Trophoblast cell (in vitro differentiated cells and primary cell): ENCODE data around the gene PLCL1.

Experiments used
- DNase-seq, 2 donors: peaks; one replicate each; pipeline ENCODE4 v3.0.0-alpha.2; 2016
- H2AFZ ChIP-seq: 2 replicates; pipeline ENCODE4 v1.6.1; 2013; ENCODE audit warnings: low read length, moderate library complexity, mild to moderate bottlenecking; ENCODE audit not compliant: insufficient read depth, poor library complexity
- H2AK5ac ChIP-seq: 2 replicates; pipeline ENCODE4 v1.6.1; 2013; ENCODE audit warnings: mild to moderate bottlenecking, low read length
- H2BK120ac ChIP-seq: 2 replicates; pipeline ENCODE4 v1.6.1; 2013; ENCODE audit warnings: low read length, mild to moderate bottlenecking, moderate library complexity; ENCODE audit not compliant: insufficient read depth, poor library complexity
- H2BK12ac ChIP-seq: 2 replicates; pipeline ENCODE4 v1.6.1; 2013; ENCODE audit warnings: mild to moderate bottlenecking, low read length, moderate library complexity
- H2BK5ac ChIP-seq: 2 replicates; pipeline ENCODE4 v1.6.1; 2013; ENCODE audit warnings: low read length, low read depth, moderate library complexity, mild to moderate bottlenecking; ENCODE audit not compliant: poor library complexity
- H3K14ac ChIP-seq: 2 replicates; pipeline ENCODE4 v1.6.1; 2013; ENCODE audit warnings: mild to moderate bottlenecking, low read length
- H3K18ac ChIP-seq: 2 replicates; pipeline ENCODE4 v1.6.1; 2013; ENCODE audit warnings: mild to moderate bottlenecking, low read length
- H3K23ac ChIP-seq: 2 replicates; pipeline ENCODE4 v1.6.1; 2013; ENCODE audit warnings: low read length
- H3K27ac ChIP-seq: 2 replicates; pipeline ENCODE4 v1.5.1; 2013; ENCODE audit warnings: low read depth, mild to moderate bottlenecking, inconsistent platforms, low read length, moderate library complexity
- H3K27me3 ChIP-seq: 2 replicates; pipeline ENCODE4 v1.6.1; 2013; ENCODE audit warnings: inconsistent platforms, mild to moderate bottlenecking, low read length, moderate library complexity; ENCODE audit not compliant: insufficient read depth
- H3K36me3 ChIP-seq, 2 experiments: 1 replicate in 1 of 2; 2 replicates in 1 of 2; pipeline ENCODE4 v1.6.1; 2013; ENCODE audit warnings: low read length in 2 of 2, mild to moderate bottlenecking in 2 of 2, moderate library complexity in 1 of 2; ENCODE audit not compliant: insufficient read depth in 2 of 2, control insufficient read depth in 1 of 2
- H3K4ac ChIP-seq: 2 replicates; pipeline ENCODE4 v1.6.1; 2013; ENCODE audit warnings: low read depth, mild to moderate bottlenecking, low read length, moderate library complexity
- H3K4me1 ChIP-seq, 2 experiments: 1 replicate in 1 of 2; 2 replicates in 1 of 2; pipeline ENCODE4 v1.6.1; 2013; ENCODE audit warnings: low read length in 2 of 2, mild to moderate bottlenecking in 2 of 2, moderate library complexity in 1 of 2; ENCODE audit not compliant: insufficient read depth in 2 of 2, control insufficient read depth in 1 of 2
- H3K4me2 ChIP-seq: 2 replicates; pipeline ENCODE4 v1.6.1; 2013; ENCODE audit warnings: inconsistent platforms, mild to moderate bottlenecking, low read length, moderate library complexity
- H3K4me3 ChIP-seq: 2 replicates; pipeline ENCODE4 v1.5.1; 2013; ENCODE audit warnings: mild to moderate bottlenecking, low read depth, low read length, inconsistent platforms
- H3K79me1 ChIP-seq: one replicate; pipeline ENCODE4 v1.6.1; 2013; ENCODE audit warnings: low read length
- H3K79me2 ChIP-seq: 2 replicates; pipeline ENCODE4 v1.6.1; 2013; ENCODE audit warnings: low read length, mild to moderate bottlenecking; ENCODE audit not compliant: control insufficient read depth, insufficient read depth, poor library complexity
- H3K9ac ChIP-seq: 2 replicates; pipeline ENCODE4 v1.6.1; 2013; ENCODE audit warnings: mild to moderate bottlenecking, low read length
- H3K9me3 ChIP-seq: 2 replicates; pipeline ENCODE4 v1.6.1; 2013; ENCODE audit warnings: low read depth, mild to moderate bottlenecking, control low read depth, inconsistent platforms, low read length; ENCODE audit not compliant: insufficient read depth
- H4K12ac ChIP-seq: 2 replicates; pipeline ENCODE4 v1.6.1; 2013; ENCODE audit warnings: low read depth, mild to moderate bottlenecking, low read length, moderate library complexity
- H4K8ac ChIP-seq: 2 replicates; pipeline ENCODE4 v1.6.1; 2013; ENCODE audit warnings: low read depth, mild to moderate bottlenecking, low read length, moderate library complexity
- H4K91ac ChIP-seq: one replicate; pipeline ENCODE4 v1.6.1; 2013; ENCODE audit warnings: low read depth, mild to moderate bottlenecking, low read length, moderate library complexity
- WGBS: extraction: QIAGEN DNeasy Blood & Tissue Kit; methylation state at CpG from one replicate; pipeline ENCODE4 v1.1.7; 2013; ENCODE audit warnings: missing lambda C conversion rate; ENCODE audit not compliant: insufficient read length, insufficient coverage; ENCODE audit errors: extremely low coverage; 5-methylcytosine and 5-hydroxymethylcytosine counted together

Gene PLCL1

DNA sequence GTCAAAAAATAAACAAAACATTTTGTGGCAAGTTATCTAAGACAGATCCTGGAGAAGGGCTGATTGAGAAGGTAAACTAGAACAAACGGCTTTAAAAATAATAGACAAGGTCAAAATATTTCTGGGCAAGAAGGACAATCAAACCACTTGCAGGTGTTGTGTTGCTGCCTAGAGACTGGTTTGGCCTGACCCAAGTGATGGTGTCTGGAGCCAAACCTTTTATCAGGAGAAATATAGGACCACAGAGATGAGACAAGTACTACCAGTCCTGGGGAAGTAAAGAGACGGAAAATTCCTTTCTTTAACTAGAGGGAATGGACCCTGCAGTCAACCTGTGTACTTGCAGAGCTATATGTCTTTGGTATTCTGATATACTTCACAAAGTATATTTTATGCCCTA is 44.2 kb downstream of the PLCL1 start:
- no peak for DNase-seq
- H2AFZ ChIP-seq = no peak overlapping the region
- H3K18ac ChIP-seq = no peak overlapping the region
- H3K36me3 ChIP-seq = no peaks in the 10 kb centered on the region
- H2BK12ac ChIP-seq = no peak overlapping the region
- no peak overlapping the region for H2BK120ac ChIP-seq
- no peaks in the 10 kb centered on the region for H3K27me3 ChIP-seq
- no peaks in the 10 kb centered on the region for H3K79me2 ChIP-seq
- no CpG with 5 or more reads among the region's 2 CpGs for WGBS
- no peak overlapping the region for H4K91ac ChIP-seq
- H3K4me2 ChIP-seq = no peak overlapping the region
- H3K27ac ChIP-seq = no peak overlapping the region
- H4K12ac ChIP-seq = no peak overlapping the region
- no peak overlapping the region for H3K9ac ChIP-seq
- H3K23ac ChIP-seq = no peak overlapping the region
- H3K4me1 ChIP-seq = no peaks in the 10 kb centered on the region
- H2BK5ac ChIP-seq = no peak overlapping the region
- H3K4ac ChIP-seq = no peak overlapping the region
- H2AK5ac ChIP-seq = no peak overlapping the region
- H3K79me1 ChIP-seq = no peaks in the 10 kb centered on the region
- H3K4me3 ChIP-seq = no peak overlapping the region
- no peak overlapping the region for H4K8ac ChIP-seq
- no peaks in the 10 kb centered on the region for H3K9me3 ChIP-seq
- no peak overlapping the region for H3K14ac ChIP-seq

DNA sequence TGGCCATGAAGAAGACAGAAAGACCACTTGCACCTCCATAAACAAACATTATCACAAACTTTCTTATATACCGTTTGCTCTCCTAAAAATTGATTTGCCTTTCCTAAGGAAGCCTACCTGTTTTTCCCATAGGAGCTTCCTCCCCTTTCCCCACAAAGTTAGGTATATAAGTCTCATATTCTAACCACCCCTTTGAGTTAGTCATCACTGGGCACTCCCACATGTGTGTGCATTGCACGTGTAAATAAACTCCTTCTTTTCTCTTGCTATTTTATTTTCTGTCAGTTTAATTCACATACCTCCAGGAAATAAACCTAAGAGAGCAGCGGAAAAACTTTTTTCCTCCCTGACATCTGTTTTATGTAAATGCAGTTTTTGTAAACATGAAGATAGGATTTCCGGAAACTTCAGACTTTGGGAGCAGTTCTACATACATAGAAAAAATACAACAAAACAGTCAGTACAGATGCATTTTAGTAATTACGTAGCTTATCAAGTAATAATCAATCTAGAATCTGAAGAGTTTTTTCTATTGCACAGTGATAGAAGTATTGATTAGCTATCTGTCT is 46.6 kb downstream of the PLCL1 start:
- H4K91ac ChIP-seq = no peak overlapping the region
- no peak for DNase-seq
- H2BK120ac ChIP-seq = no peak overlapping the region
- H3K9me3 ChIP-seq = no peaks in the 10 kb centered on the region
- no peak overlapping the region for H3K18ac ChIP-seq
- no peaks in the 10 kb centered on the region for H3K27me3 ChIP-seq
- no peak overlapping the region for H3K14ac ChIP-seq
- H3K27ac ChIP-seq = no peak overlapping the region
- no peak overlapping the region for H3K9ac ChIP-seq
- no peaks in the 10 kb centered on the region for H3K79me1 ChIP-seq
- H2AFZ ChIP-seq = no peak overlapping the region
- no peak overlapping the region for H4K8ac ChIP-seq
- H2BK12ac ChIP-seq = no peak overlapping the region
- H3K23ac ChIP-seq = no peak overlapping the region
- no peak overlapping the region for H3K4me2 ChIP-seq
- no peak overlapping the region for H2BK5ac ChIP-seq
- no peaks in the 10 kb centered on the region for H3K4me1 ChIP-seq
- no peak overlapping the region for H3K4ac ChIP-seq
- no peaks in the 10 kb centered on the region for H3K36me3 ChIP-seq
- WGBS = no CpG with 5 or more reads among the region's 5 CpGs
- no peaks in the 10 kb centered on the region for H3K79me2 ChIP-seq
- H2AK5ac ChIP-seq = no peak overlapping the region
- no peak overlapping the region for H4K12ac ChIP-seq
- no peak overlapping the region for H3K4me3 ChIP-seq

DNA sequence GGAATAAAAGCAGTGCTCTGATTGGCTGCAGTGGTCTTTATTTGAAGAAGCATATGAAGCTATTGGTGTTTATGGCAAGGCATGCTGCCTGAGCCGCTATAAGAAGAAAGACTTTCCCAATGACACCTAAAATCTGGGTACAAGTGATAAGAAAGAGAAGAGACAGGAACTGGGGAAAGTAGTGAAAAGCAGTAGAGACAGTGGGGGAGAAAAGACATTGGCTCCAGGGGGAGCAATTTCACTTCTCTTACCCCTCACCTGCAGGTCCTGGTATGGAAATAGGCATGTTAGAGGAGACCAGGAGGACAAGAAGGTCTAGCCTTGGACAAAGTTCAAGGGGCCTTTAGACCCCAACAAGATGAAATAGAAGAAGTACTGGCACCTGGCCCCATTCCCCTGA is 47.1 kb downstream of the PLCL1 start:
- Histone ChIP-seq H3K27me3 (no peaks in the 10 kb centered on the region), H3K9me3 (no peaks in the 10 kb centered on the region), H4K8ac (no peak overlapping the region), H2AK5ac (no peak overlapping the region), H3K23ac (no peak overlapping the region), H2AFZ (no peak overlapping the region), H3K4me2 (no peak overlapping the region), H2BK120ac (no peak overlapping the region), H4K12ac (no peak overlapping the region), H4K91ac (no peak overlapping the region), H2BK5ac (no peak overlapping the region), H3K14ac (no peak overlapping the region), H2BK12ac (no peak overlapping the region), H3K18ac (no peak overlapping the region), H3K4ac (no peak overlapping the region), H3K9ac (no peak overlapping the region), H3K79me2 (no peaks in the 10 kb centered on the region), H3K4me1 (no peaks in the 10 kb centered on the region), H3K79me1 (no peaks in the 10 kb centered on the region), H3K36me3 (no peaks in the 10 kb centered on the region), H3K27ac (no peak overlapping the region), H3K4me3 (no peak overlapping the region)
- WGBS = no CpG with 5 or more reads among the region's 1 CpG
- DNase-seq = no peak

DNA sequence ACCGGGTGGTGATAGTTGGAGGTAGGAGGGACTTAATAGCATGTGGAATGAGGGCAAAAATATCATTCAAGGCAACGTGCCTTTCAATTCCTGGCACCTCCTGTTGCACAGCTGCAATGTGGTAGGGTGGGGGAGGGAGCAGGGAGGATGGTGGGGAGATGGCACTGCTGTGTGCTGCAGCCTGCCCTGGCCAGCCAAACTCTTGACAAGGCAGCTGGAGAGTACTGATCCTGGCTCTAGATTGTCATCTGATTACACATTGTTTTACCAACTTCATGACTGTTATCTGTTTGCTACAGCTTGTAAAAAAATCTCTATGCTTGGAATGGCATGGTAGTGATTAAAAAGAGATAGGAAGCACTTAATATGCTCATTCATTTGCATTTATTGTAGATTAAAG is 47.7 kb downstream of the PLCL1 start:
- Histone ChIP-seq H3K4me3 (no peak overlapping the region), H3K79me1 (no peaks in the 10 kb centered on the region), H2BK120ac (no peak overlapping the region), H3K4me2 (no peak overlapping the region), H2BK12ac (no peak overlapping the region), H3K4ac (no peak overlapping the region), H3K36me3 (no peaks in the 10 kb centered on the region), H2AK5ac (no peak overlapping the region), H3K18ac (no peak overlapping the region), H3K14ac (no peak overlapping the region), H3K27ac (no peak overlapping the region), H3K27me3 (no peaks in the 10 kb centered on the region), H3K4me1 (no peaks in the 10 kb centered on the region), H4K91ac (no peak overlapping the region), H2AFZ (no peak overlapping the region), H2BK5ac (no peak overlapping the region), H4K12ac (no peak overlapping the region), H3K23ac (no peak overlapping the region), H3K9me3 (no peaks in the 10 kb centered on the region), H3K79me2 (no peaks in the 10 kb centered on the region), H4K8ac (no peak overlapping the region), H3K9ac (no peak overlapping the region)
- WGBS = no CpG with 5 or more reads among the region's 2 CpGs
- peak; percentile 11 to 61 for DNase-seq
